GM12878 (cell line): ENCODE results near the gene PRKAG2.

Experiments used
- EZH2 ChIP-seq: IDR thresholded peaks from 2 replicates; pipeline ENCODE4 v1.6.1; 2012; ENCODE audit warnings: low read depth, mild to moderate bottlenecking, control low read depth, inconsistent platforms, low read length, borderline replicate concordance; ENCODE audit not compliant: control insufficient read depth
- FOS ChIP-seq: IDR thresholded peaks from 3 replicates; pipeline ENCODE4 v1.6.1; 2011; ENCODE audit warnings: borderline replicate concordance; ENCODE audit not compliant: insufficient read length; ENCODE audit errors: extremely low read depth
- FOXK2 ChIP-seq: fragments of 450-650 bp; IDR thresholded peaks from 2 replicates; pipeline ENCODE4 v1.6.1; 2017; ENCODE audit warnings: mild to moderate bottlenecking, moderate library complexity
- FOXM1 ChIP-seq: IDR thresholded peaks from 2 replicates; pipeline ENCODE4 v1.6.1; 2012; ENCODE audit warnings: low read depth, mild to moderate bottlenecking, inconsistent platforms, low read length, moderate library complexity
- MEF2A ChIP-seq: IDR thresholded peaks from 2 replicates; pipeline ENCODE4 v1.6.1; 2011; ENCODE audit warnings: low read depth, mild to moderate bottlenecking, low read length, moderate library complexity; ENCODE audit not compliant: insufficient read depth
- NBN ChIP-seq: fragments of 450-650 bp; IDR thresholded peaks from 2 replicates; pipeline ENCODE4 v1.6.1; 2016
- PAX5 ChIP-seq: IDR thresholded peaks from 2 replicates; pipeline ENCODE4 v1.6.1; 2011; ENCODE audit warnings: low read depth, low read length, borderline replicate concordance
- POLR2A ChIP-seq: IDR thresholded peaks from 2 replicates; pipeline ENCODE4 v1.6.1; 2011; ENCODE audit warnings: low read depth, mild to moderate bottlenecking, low read length
- RFX5 ChIP-seq: IDR thresholded peaks from 2 replicates; pipeline ENCODE4 v1.6.1; 2011; ENCODE audit warnings: low read depth, low read length, improper control_type of control experiment
- SRF ChIP-seq, 2 experiments: IDR thresholded peaks; 2 replicates each; pipeline ENCODE4 v1.6.1; 2011; ENCODE audit warnings: low read depth in 2 of 2, low read length in 2 of 2, mild to moderate bottlenecking in 1 of 2, moderate library complexity in 1 of 2
- TF ChIP-seq, protein P1 (sequence below), 3 experiments: IDR thresholded peaks in 2 of 3; conservative IDR thresholded peaks in 1 of 3; 2 replicates each; pipeline ENCODE4 v1.5.1; 2011; ENCODE audit warnings: low read depth in 3 of 3, low read length in 3 of 3, mild to moderate bottlenecking in 3 of 3, control low read depth in 2 of 3, moderate library complexity in 2 of 3, inconsistent platforms in 1 of 3, mixed read lengths in 1 of 3; ENCODE audit not compliant: control insufficient read depth in 2 of 3, insufficient read depth in 1 of 3; ENCODE audit errors: extremely low read depth in 1 of 3
- TF ChIP-seq, protein P2 (sequence below): IDR thresholded peaks from 2 replicates; pipeline ENCODE4 v1.6.1; 2012; ENCODE audit warnings: mild to moderate bottlenecking, low read depth, low read length
- TF ChIP-seq, protein P3 (sequence below): IDR thresholded peaks from 2 replicates; pipeline ENCODE4 v1.6.1; 2011; ENCODE audit warnings: borderline replicate concordance, low read depth, mild to moderate bottlenecking, moderate library complexity, mixed read lengths, low read length; ENCODE audit not compliant: insufficient read depth; ENCODE audit errors: extremely low read length

DNA sequence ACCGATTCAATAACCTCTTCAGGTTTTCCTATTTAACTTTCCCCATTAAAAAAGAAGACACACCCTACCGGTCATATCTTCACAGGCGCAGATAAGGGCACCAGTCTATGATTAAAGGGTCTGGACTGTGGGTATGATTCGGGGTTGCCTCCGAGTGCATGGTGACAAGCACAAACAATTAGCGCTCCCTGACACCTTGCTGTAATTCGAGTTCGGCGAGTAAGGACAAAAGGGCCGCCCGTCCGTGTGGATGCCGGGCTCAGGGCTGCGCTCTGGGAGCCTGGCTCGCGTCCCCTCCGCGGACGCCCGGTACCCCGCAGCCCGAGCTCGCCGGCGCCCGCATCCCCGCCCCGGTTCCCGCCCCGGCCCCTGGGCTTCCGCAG, 245.4 kb downstream of the PRKAG2 start:
- TF ChIP-seq, protein P1, sequence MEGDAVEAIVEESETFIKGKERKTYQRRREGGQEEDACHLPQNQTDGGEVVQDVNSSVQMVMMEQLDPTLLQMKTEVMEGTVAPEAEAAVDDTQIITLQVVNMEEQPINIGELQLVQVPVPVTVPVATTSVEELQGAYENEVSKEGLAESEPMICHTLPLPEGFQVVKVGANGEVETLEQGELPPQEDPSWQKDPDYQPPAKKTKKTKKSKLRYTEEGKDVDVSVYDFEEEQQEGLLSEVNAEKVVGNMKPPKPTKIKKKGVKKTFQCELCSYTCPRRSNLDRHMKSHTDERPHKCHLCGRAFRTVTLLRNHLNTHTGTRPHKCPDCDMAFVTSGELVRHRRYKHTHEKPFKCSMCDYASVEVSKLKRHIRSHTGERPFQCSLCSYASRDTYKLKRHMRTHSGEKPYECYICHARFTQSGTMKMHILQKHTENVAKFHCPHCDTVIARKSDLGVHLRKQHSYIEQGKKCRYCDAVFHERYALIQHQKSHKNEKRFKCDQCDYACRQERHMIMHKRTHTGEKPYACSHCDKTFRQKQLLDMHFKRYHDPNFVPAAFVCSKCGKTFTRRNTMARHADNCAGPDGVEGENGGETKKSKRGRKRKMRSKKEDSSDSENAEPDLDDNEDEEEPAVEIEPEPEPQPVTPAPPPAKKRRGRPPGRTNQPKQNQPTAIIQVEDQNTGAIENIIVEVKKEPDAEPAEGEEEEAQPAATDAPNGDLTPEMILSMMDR (IDR thresholded peaks at IDR 0.05 in 2 of 3, conservative IDR thresholded peaks at IDR 0.05 in 1 of 3; ENCODE audit: control insufficient read depth in 2 of 3, extremely low read depth in 1 of 3, insufficient read depth in 1 of 3, low read depth in 3 of 3, low read length in 3 of 3), result 0 out of 6 replicates have a peak, but pooled peaks of 1 of the 3 experiments have one; percentile 5
- TF ChIP-seq, protein P2, sequence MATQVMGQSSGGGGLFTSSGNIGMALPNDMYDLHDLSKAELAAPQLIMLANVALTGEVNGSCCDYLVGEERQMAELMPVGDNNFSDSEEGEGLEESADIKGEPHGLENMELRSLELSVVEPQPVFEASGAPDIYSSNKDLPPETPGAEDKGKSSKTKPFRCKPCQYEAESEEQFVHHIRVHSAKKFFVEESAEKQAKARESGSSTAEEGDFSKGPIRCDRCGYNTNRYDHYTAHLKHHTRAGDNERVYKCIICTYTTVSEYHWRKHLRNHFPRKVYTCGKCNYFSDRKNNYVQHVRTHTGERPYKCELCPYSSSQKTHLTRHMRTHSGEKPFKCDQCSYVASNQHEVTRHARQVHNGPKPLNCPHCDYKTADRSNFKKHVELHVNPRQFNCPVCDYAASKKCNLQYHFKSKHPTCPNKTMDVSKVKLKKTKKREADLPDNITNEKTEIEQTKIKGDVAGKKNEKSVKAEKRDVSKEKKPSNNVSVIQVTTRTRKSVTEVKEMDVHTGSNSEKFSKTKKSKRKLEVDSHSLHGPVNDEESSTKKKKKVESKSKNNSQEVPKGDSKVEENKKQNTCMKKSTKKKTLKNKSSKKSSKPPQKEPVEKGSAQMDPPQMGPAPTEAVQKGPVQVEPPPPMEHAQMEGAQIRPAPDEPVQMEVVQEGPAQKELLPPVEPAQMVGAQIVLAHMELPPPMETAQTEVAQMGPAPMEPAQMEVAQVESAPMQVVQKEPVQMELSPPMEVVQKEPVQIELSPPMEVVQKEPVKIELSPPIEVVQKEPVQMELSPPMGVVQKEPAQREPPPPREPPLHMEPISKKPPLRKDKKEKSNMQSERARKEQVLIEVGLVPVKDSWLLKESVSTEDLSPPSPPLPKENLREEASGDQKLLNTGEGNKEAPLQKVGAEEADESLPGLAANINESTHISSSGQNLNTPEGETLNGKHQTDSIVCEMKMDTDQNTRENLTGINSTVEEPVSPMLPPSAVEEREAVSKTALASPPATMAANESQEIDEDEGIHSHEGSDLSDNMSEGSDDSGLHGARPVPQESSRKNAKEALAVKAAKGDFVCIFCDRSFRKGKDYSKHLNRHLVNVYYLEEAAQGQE, result no peak
- TF ChIP-seq PAX5 (no peak), EZH2 (no peak), FOXK2 (no peak), FOS (no peak), NBN (no peak), SRF (IDR thresholded peaks at IDR 0.05; ENCODE audit: low read depth in 2 of 2, low read length in 2 of 2) (no peak), POLR2A (no peak), FOXM1 (no peak), MEF2A (no peak), RFX5 (no peak)
- TF ChIP-seq, protein P3, sequence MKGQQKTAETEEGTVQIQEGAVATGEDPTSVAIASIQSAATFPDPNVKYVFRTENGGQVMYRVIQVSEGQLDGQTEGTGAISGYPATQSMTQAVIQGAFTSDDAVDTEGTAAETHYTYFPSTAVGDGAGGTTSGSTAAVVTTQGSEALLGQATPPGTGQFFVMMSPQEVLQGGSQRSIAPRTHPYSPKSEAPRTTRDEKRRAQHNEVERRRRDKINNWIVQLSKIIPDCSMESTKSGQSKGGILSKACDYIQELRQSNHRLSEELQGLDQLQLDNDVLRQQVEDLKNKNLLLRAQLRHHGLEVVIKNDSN, result no peak
